ENCODE results near the gene TAF1B. TPM values are rescaled to one million over a fixed set of nuclear protein-coding genes. Genes with fewer than 3 reads are reported as not detected.

The TAF1B gene
- total RNA-seq, 1 experiment from 2014 or later: 58.6 TPM

DNA sequence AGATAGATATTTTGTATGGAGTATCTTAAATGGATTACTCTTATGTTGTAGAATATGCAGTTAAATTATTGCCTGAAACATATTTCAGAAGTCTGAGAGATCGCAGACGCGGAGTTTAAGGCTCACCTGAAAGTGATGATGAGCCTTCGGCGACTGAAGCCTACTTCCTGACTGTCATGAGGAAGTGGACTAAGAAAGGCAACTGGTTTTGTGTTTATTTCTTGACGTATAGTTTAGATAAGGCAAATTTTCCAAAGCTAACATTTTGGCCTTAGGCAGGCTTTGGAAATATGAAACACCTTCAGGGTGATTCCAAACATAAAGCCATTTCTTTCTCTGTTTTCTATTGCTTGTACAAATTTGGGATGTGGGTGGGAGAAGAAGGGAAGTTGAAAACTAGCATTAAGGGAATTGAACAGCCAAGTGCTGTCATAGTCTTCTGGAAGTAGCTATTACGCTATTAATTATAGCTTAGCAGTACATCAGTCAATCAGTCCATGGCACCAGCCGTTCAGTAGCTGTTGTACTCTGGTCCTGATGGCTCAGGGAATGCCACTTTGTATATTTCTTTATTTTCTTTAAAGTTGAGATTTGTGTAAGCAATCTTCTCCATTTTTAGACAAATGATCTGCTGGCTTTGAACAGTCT lies 109.7 kb downstream of the TAF1B start:
- Histone ChIP-seq H3K4me3 (ENCODE audit: low read length) (no peak overlapping the region), H3K9ac (ENCODE audit: low read length) (no peak overlapping the region), H3K27ac (ENCODE audit: low read length) (no peak overlapping the region), H3K79me2 (ENCODE audit: low read length) (no peaks in the 10 kb centered on the region), H3K4me2 (ENCODE audit: low read depth, low read length, poor library complexity, severe bottlenecking) (no peak overlapping the region), H3K9me3 (ENCODE audit: low read length) (no peaks in the 10 kb centered on the region), H3K27me3 (ENCODE audit: low read length) (no peaks in the 10 kb centered on the region), H4K20me1 (ENCODE audit: insufficient read depth, low read depth, low read length) (no peaks in the 10 kb centered on the region), H2AFZ (ENCODE audit: low read length) (no peak overlapping the region), H3K36me3 (ENCODE audit: insufficient read depth, low read length) (no peaks in the 10 kb centered on the region), H3K4me1 (ENCODE audit: low read length) (no peaks in the 10 kb centered on the region; the same call in 1 of the 2 replicates), H3K9me2 (replicated peaks; ENCODE audit: insufficient read depth, low read length) (no peaks in the 10 kb centered on the region)
- DNase-seq: no peak

- Histone ChIP-seq H3K9ac (ENCODE audit: low read length) (no peak overlapping the region), H3K27me3 (ENCODE audit: low read length) (no peaks in the 10 kb centered on the region), H3K4me2 (ENCODE audit: low read depth, low read length, poor library complexity, severe bottlenecking) (no peak overlapping the region), H3K36me3 (ENCODE audit: insufficient read depth, low read length) (no peaks in the 10 kb centered on the region), H3K27ac (ENCODE audit: low read length) (no peak overlapping the region), H3K9me3 (ENCODE audit: low read length) (no peaks in the 10 kb centered on the region), H3K9me2 (replicated peaks; ENCODE audit: insufficient read depth, low read length) (no peaks in the 10 kb centered on the region), H2AFZ (ENCODE audit: low read length) (no peak overlapping the region), H3K4me1 (ENCODE audit: low read length) (no peaks in the 10 kb centered on the region; the same call in 1 of the 2 replicates), H3K4me3 (ENCODE audit: low read length) (no peak overlapping the region), H4K20me1 (ENCODE audit: insufficient read depth, low read depth, low read length) (no peaks in the 10 kb centered on the region), H3K79me2 (ENCODE audit: low read length) (no peaks in the 10 kb centered on the region)
- no peak for DNase-seq
Measured at GRCh38 chr2:9954136-9954535, 110.9 kb downstream of the TAF1B start.

GRCh38 chr2:9958057-9958456 lies 114.8 kb downstream of the TAF1B start:
- H3K9me3 ChIP-seq (ENCODE audit: low read length): no peaks in the 10 kb centered on the region
- no peak overlapping the region for H3K27ac ChIP-seq (ENCODE audit: low read length)
- no peak overlapping the region for H2AFZ ChIP-seq (ENCODE audit: low read length)
- H3K79me2 ChIP-seq (ENCODE audit: low read length): no peaks in the 10 kb centered on the region
- H3K9ac ChIP-seq (ENCODE audit: low read length): no peak overlapping the region
- H3K4me2 ChIP-seq (ENCODE audit: low read depth, low read length, poor library complexity, severe bottlenecking): no peak overlapping the region
- no peaks in the 10 kb centered on the region for H4K20me1 ChIP-seq (ENCODE audit: insufficient read depth, low read depth, low read length)
- H3K4me3 ChIP-seq (ENCODE audit: low read length): no peak overlapping the region
- H3K9me2 ChIP-seq (replicated peaks; ENCODE audit: insufficient read depth, low read length): no peaks in the 10 kb centered on the region
- H3K27me3 ChIP-seq (ENCODE audit: low read length): no peaks in the 10 kb centered on the region
- H3K4me1 ChIP-seq (ENCODE audit: low read length): peaks cover 2% of the 10 kb centered on the region
- no peaks in the 10 kb centered on the region for H3K36me3 ChIP-seq (ENCODE audit: insufficient read depth, low read length)
- DNase-seq: no peak

DNA sequence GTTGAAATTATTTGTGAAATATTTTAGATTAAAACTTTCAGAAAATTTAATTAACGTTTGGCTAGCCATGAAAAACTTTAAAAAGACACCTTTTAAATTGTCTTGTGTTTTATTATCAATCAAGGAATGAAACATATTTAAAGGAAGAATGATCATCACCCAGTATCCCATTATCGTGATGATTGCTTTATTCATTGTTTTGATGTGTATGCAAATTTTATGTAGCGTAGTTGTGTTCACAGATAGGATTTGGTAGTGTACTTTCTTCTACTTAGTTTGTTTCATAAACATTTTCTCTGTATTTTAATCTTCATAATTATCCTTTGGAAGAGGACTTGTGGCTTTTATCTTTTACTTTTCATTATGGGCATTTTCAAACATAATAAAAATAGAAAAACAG lies 116.0 kb downstream of the TAF1B start:
- no peaks in the 10 kb centered on the region for H3K9me3 ChIP-seq (ENCODE audit: low read length)
- H3K27ac ChIP-seq (ENCODE audit: low read length): no peak overlapping the region
- H3K27me3 ChIP-seq (ENCODE audit: low read length): no peaks in the 10 kb centered on the region

DNA sequence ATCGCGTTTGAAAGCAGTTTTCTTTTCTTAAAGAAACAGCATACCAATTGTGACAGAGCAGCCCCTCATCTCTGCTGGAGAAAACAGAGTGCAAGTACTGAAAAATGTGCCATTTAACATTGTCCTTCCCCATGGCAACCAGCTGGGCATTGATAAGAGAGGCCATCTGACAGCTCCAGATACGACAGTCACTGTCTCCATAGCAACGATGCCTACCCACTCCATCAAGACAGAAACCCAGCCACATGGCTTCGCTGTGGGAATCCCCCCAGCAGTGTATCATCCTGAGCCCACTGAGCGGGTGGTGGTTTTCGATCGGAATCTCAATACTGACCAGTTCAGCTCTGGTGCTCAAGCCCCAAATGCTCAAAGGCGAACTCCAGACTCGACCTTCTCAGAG lies 117.7 kb downstream of the TAF1B start:
- no peaks in the 10 kb centered on the region for H3K79me2 ChIP-seq (ENCODE audit: low read length)
- no peaks in the 10 kb centered on the region for H3K36me3 ChIP-seq (ENCODE audit: insufficient read depth, low read length)
- H2AFZ ChIP-seq (ENCODE audit: low read length): no peak overlapping the region

More for the DNA sequence above, 116.0 kb downstream of the TAF1B start:
- Histone ChIP-seq H3K4me1 (ENCODE audit: low read length) (peaks cover 5% of the 10 kb centered on the region), H4K20me1 (ENCODE audit: insufficient read depth, low read depth, low read length) (no peaks in the 10 kb centered on the region), H2AFZ (ENCODE audit: low read length) (no peak overlapping the region), H3K4me2 (ENCODE audit: low read depth, low read length, poor library complexity, severe bottlenecking) (no peak overlapping the region), H3K9me2 (replicated peaks; ENCODE audit: insufficient read depth, low read length) (no peaks in the 10 kb centered on the region), H3K79me2 (ENCODE audit: low read length) (no peaks in the 10 kb centered on the region), H3K9ac (ENCODE audit: low read length) (no peak overlapping the region), H3K36me3 (ENCODE audit: insufficient read depth, low read length) (no peaks in the 10 kb centered on the region), H3K4me3 (ENCODE audit: low read length) (no peak overlapping the region)
- DNase-seq: no peak

DNA sequence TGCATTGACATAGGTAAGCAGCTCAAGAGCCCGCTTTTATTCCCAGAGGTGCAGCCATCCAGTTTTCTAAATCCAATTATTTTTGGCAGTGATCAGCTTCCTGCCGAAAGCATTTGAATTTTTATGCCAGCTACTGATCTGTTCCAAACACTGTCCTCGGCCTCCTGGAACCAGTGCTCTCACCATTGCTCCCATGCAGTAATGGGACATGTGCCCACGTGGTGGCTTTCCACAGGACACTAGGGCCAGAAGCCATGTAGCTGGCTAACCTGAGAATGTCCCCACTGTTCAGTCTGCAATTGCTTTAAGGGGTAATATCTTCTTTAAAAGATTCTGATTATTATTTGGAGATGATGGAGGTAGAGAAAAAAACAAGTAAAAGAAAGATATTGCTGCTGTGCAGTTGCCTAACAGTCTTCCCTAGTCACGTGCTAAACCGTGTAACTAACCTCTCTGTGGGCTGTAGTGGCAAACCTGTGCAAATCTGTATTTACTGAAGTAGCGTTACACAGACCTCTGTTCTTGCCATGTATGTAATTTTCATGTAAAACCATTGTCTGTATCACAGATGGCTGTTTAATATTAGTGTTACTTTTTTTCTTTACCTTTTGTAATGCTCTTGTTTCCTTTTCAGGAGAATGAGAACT lies 121.2 kb downstream of the TAF1B start:
- no peaks in the 10 kb centered on the region for H3K9me2 ChIP-seq (replicated peaks; ENCODE audit: insufficient read depth, low read length)
- no peak for DNase-seq
- H3K9me3 ChIP-seq (ENCODE audit: low read length): no peaks in the 10 kb centered on the region
- H3K79me2 ChIP-seq (ENCODE audit: low read length): no peaks in the 10 kb centered on the region
- H3K4me2 ChIP-seq (ENCODE audit: low read depth, low read length, poor library complexity, severe bottlenecking): no peak overlapping the region
- no peaks in the 10 kb centered on the region for H3K36me3 ChIP-seq (ENCODE audit: insufficient read depth, low read length)
- no peak overlapping the region for H3K4me3 ChIP-seq (ENCODE audit: low read length)
- H3K4me1 ChIP-seq (ENCODE audit: low read length): peaks cover 19% of the 10 kb centered on the region
- H3K9ac ChIP-seq (ENCODE audit: low read length): no peak overlapping the region
- no peaks in the 10 kb centered on the region for H3K27me3 ChIP-seq (ENCODE audit: low read length)
- no peak overlapping the region for H2AFZ ChIP-seq (ENCODE audit: low read length)
- H3K27ac ChIP-seq (ENCODE audit: low read length): no peak overlapping the region
- H4K20me1 ChIP-seq (ENCODE audit: insufficient read depth, low read depth, low read length): no peaks in the 10 kb centered on the region

More for the DNA sequence above, 117.7 kb downstream of the TAF1B start:
- Histone ChIP-seq H3K4me1 (ENCODE audit: low read length) (peaks cover 5% of the 10 kb centered on the region), H3K4me3 (ENCODE audit: low read length) (no peak overlapping the region), H3K4me2 (ENCODE audit: low read depth, low read length, poor library complexity, severe bottlenecking) (no peak overlapping the region), H3K9me2 (replicated peaks; ENCODE audit: insufficient read depth, low read length) (no peaks in the 10 kb centered on the region), H3K9ac (ENCODE audit: low read length) (no peak overlapping the region), H3K27me3 (ENCODE audit: low read length) (no peaks in the 10 kb centered on the region), H3K9me3 (ENCODE audit: low read length) (no peaks in the 10 kb centered on the region), H4K20me1 (ENCODE audit: insufficient read depth, low read depth, low read length) (no peaks in the 10 kb centered on the region), H3K27ac (ENCODE audit: low read length) (no peak overlapping the region)
- no peak for DNase-seq

DNA sequence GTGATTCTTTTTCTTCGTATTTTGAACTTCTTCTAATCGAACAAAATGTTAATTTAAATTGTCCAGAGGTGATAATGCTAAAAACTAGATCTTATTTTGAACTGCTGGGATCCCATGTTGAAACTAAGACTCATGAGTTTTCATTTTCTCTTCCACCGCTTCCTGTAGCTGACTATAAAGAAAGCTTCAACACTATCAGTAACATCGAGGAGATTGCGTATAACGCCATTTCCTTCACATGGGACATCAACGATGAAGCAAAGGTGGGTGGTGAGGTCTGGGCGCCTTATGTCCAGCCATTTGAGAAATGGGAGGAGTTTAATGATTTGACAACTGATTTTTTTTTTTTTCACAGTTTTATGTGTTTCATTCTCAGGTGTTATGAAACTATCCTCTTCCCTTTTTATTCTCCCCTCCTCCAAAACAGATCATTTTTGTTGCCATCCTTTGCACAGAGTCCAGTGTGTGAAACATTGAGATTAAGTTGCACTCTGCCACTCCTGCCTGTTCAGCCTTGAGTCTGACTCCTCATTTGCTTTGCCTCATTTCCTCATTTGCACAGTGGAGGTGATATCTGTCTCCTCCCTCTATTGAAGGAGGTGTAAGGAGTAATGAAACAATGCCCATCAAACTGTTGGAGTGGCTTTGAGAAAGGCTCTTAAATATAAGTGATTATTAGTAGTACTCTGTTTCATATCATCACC lies 122.0 kb downstream of the TAF1B start:
- Histone ChIP-seq H3K79me2 (ENCODE audit: low read length) (no peaks in the 10 kb centered on the region), H3K36me3 (ENCODE audit: insufficient read depth, low read length) (no peaks in the 10 kb centered on the region), H2AFZ (ENCODE audit: low read length) (no peak overlapping the region), H3K27ac (ENCODE audit: low read length) (no peak overlapping the region), H3K9ac (ENCODE audit: low read length) (no peak overlapping the region), H3K9me3 (ENCODE audit: low read length) (no peaks in the 10 kb centered on the region), H3K4me3 (ENCODE audit: low read length) (no peak overlapping the region), H3K4me2 (ENCODE audit: low read depth, low read length, poor library complexity, severe bottlenecking) (no peak overlapping the region), H4K20me1 (ENCODE audit: insufficient read depth, low read depth, low read length) (no peaks in the 10 kb centered on the region), H3K27me3 (ENCODE audit: low read length) (no peaks in the 10 kb centered on the region), H3K9me2 (replicated peaks; ENCODE audit: insufficient read depth, low read length) (no peaks in the 10 kb centered on the region), H3K4me1 (ENCODE audit: low read length) (peaks cover 19% of the 10 kb centered on the region)
- DNase-seq: no peak

DNA sequence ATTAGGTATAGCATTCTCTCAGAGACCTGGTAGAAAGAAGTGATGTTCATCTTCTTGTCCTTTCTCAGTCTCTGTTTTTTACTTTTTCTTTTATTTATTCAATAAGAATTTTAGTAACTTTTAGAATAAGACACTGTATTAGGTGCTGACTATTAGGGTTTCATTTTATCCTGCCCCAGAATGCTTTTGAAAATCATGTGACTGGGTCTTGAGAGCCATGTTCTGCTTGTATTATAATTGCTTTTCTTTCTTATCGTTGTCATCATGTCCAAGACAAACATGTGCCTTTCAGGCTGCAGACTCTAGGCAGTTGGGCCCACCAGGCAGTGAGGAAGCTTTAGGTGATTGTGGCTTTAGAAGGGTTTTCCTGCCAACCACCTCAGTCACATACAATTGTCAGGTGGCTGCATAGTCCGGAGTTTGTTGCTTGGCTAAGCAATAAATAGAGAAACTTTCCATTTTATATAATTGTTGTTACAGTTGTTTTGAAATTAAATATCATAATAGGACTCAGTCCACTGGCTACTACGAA lies 123.3 kb downstream of the TAF1B start:
- Histone ChIP-seq H4K20me1 (ENCODE audit: insufficient read depth, low read depth, low read length) (no peaks in the 10 kb centered on the region), H3K79me2 (ENCODE audit: low read length) (no peaks in the 10 kb centered on the region), H3K4me3 (ENCODE audit: low read length) (no peak overlapping the region), H2AFZ (ENCODE audit: low read length) (no peak overlapping the region), H3K4me2 (ENCODE audit: low read depth, low read length, poor library complexity, severe bottlenecking) (no peak overlapping the region), H3K27ac (ENCODE audit: low read length) (no peak overlapping the region), H3K27me3 (ENCODE audit: low read length) (no peaks in the 10 kb centered on the region), H3K9me2 (replicated peaks; ENCODE audit: insufficient read depth, low read length) (no peaks in the 10 kb centered on the region), H3K4me1 (ENCODE audit: low read length) (peaks cover 19% of the 10 kb centered on the region), H3K9me3 (ENCODE audit: low read length) (no peaks in the 10 kb centered on the region), H3K9ac (ENCODE audit: low read length) (no peak overlapping the region), H3K36me3 (ENCODE audit: insufficient read depth, low read length) (no peaks in the 10 kb centered on the region)
- DNase-seq: no peak
